Ishikawa (cell line): Measurements from ENCODE around the gene FGFBP2.
A peak's percentile ranks its signal among the peaks of the same experiment; 100 is the strongest.

Experiments used
- CEBPB ChIP-seq: IDR thresholded peaks from 2 replicates; pipeline ENCODE4 v1.6.1; 2012
- CREB1 ChIP-seq: IDR thresholded peaks from 2 replicates; pipeline ENCODE4 v1.6.1; 2012; ENCODE audit warnings: low read depth
- EGR1 ChIP-seq: IDR thresholded peaks from 2 replicates; pipeline ENCODE4 v1.6.1; 2012
- EP300 ChIP-seq: IDR thresholded peaks from 2 replicates; pipeline ENCODE4 v1.6.1; 2012; ENCODE audit warnings: borderline replicate concordance
- FOXM1 ChIP-seq: IDR thresholded peaks from 2 replicates; pipeline ENCODE4 v1.6.1; 2012; ENCODE audit warnings: low read depth, borderline replicate concordance
- NFIC ChIP-seq: IDR thresholded peaks from 2 replicates; pipeline ENCODE4 v1.6.1; 2012
- RAD21 ChIP-seq: IDR thresholded peaks from 2 replicates; pipeline ENCODE4 v1.6.1; 2012; ENCODE audit warnings: low read depth
- TAF1 ChIP-seq: IDR thresholded peaks from 2 replicates; pipeline ENCODE4 v1.6.1; 2012; ENCODE audit warnings: low read depth, mild to moderate bottlenecking
- TCF12 ChIP-seq: IDR thresholded peaks from 2 replicates; pipeline ENCODE4 v1.6.1; 2012; ENCODE audit warnings: low read depth
- TEAD4 ChIP-seq: IDR thresholded peaks from 2 replicates; pipeline ENCODE4 v1.6.1; 2012
- USF1 ChIP-seq: IDR thresholded peaks from 2 replicates; pipeline ENCODE4 v1.6.1; 2012
- YY1 ChIP-seq: IDR thresholded peaks from 2 replicates; pipeline ENCODE4 v1.6.1; 2012; ENCODE audit warnings: low read depth
- ZBTB7A ChIP-seq: IDR thresholded peaks from 2 replicates; pipeline ENCODE4 v1.6.1; 2012; ENCODE audit warnings: low read depth
- TF ChIP-seq, protein P1 (sequence below): IDR thresholded peaks from 2 replicates; pipeline ENCODE4 v1.6.1; 2012; ENCODE audit warnings: low read depth, mild to moderate bottlenecking
- TF ChIP-seq, protein P2 (sequence below): IDR thresholded peaks from 2 replicates; pipeline ENCODE4 v1.6.1; 2012

Gene FGFBP2

DNA sequence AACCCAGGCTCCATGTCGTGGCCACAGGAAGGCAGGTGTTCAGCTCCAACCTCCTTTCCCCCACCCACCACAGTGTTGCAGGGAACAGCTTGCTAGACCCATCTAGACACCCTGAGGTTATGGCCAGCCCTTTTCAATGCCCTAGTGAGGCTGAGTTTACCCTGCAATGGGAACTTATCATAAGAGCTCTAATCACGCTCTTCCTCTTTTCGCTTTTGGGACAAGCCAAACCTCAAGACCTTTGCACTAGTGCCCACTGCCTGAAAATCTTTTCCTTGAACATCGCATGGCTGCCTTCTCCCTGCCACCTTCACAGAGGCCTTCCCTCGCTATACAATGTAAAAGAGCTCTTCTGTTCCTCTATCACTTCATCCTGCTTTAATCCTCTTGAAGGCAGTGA, 2.4 kb upstream of the FGFBP2 start:
- TF ChIP-seq TAF1 (no peak), FOXM1 (no peak), YY1 (no peak), USF1 (no peak), RAD21 (no peak), TEAD4 (no peak), TCF12 (no peak), ZBTB7A (no peak), CREB1 (no peak), NFIC (no peak), EP300 (no peak), EGR1 (no peak), CEBPB (no peak)
- TF ChIP-seq, protein P1, sequence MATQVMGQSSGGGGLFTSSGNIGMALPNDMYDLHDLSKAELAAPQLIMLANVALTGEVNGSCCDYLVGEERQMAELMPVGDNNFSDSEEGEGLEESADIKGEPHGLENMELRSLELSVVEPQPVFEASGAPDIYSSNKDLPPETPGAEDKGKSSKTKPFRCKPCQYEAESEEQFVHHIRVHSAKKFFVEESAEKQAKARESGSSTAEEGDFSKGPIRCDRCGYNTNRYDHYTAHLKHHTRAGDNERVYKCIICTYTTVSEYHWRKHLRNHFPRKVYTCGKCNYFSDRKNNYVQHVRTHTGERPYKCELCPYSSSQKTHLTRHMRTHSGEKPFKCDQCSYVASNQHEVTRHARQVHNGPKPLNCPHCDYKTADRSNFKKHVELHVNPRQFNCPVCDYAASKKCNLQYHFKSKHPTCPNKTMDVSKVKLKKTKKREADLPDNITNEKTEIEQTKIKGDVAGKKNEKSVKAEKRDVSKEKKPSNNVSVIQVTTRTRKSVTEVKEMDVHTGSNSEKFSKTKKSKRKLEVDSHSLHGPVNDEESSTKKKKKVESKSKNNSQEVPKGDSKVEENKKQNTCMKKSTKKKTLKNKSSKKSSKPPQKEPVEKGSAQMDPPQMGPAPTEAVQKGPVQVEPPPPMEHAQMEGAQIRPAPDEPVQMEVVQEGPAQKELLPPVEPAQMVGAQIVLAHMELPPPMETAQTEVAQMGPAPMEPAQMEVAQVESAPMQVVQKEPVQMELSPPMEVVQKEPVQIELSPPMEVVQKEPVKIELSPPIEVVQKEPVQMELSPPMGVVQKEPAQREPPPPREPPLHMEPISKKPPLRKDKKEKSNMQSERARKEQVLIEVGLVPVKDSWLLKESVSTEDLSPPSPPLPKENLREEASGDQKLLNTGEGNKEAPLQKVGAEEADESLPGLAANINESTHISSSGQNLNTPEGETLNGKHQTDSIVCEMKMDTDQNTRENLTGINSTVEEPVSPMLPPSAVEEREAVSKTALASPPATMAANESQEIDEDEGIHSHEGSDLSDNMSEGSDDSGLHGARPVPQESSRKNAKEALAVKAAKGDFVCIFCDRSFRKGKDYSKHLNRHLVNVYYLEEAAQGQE, result no peak
- TF ChIP-seq, protein P2, sequence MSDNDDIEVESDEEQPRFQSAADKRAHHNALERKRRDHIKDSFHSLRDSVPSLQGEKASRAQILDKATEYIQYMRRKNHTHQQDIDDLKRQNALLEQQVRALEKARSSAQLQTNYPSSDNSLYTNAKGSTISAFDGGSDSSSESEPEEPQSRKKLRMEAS, result no peak

- peak; percentile 42 for TF ChIP-seq RAD21
- TF ChIP-seq CREB1, result no peak
Observed at GRCh38 chr4:15964159-15964558, 1.2 kb upstream of the FGFBP2 start.

GRCh38 chr4:15963576-15963975, 601 bp upstream of the FGFBP2 start:
- TF ChIP-seq FOXM1, result no peak
- TF ChIP-seq EP300, result no peak
- TF ChIP-seq, protein P1, result no peak
- no peak for TF ChIP-seq TCF12
- no peak for TF ChIP-seq USF1
- no peak for TF ChIP-seq EGR1

DNA sequence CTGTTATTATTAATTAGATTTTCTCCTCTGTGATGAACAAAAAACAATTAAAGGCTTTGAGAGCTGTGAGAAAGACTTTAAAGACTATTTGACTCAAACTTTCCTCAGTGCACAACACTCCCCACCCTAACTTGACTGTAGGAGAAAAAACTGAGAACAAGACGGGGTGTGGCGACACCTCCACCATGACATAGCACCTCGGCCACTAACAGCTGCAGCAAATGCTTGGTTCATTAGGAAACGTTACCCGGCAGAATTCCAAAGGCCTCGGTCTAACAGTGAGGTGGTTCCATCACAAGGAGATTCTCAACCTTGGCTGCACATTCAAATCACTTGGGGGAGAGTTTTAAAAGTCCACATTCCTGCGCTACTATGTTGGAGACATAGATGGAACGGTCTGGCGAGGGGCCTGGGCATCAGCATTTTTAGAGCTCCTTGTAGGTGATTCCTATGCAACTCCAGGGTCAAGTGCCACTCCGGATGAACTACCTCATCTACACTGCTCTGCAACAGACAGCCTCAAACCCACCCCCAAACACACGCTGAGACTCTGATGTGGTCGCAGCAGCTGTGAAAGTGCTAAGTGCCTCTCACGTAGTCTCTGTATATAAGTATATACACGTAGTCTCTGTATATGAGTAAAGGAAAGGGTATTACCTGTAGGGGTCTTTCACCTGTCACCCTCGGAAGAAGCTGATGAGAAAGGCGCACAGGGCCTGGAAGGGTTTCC, 1.0 kb downstream of the FGFBP2 start:
- TF ChIP-seq, protein P2, result no peak
- TF ChIP-seq EGR1 (no peak), YY1 (no peak), ZBTB7A (no peak), TAF1 (no peak), RAD21 (no peak), FOXM1 (no peak), EP300 (no peak), CEBPB (no peak), TCF12 (no peak), NFIC (no peak), TEAD4 (no peak), CREB1 (no peak), USF1 (no peak)
- TF ChIP-seq, protein P1, result no peak

GRCh38 chr4:15958562-15958961, 4.4 kb downstream of the FGFBP2 start:
- TF ChIP-seq EGR1 (no peak), ZBTB7A (no peak), FOXM1 (no peak), EP300 (no peak), TEAD4 (no peak), CREB1 (no peak), TCF12 (no peak), CEBPB (no peak), TAF1 (no peak)
- TF ChIP-seq, protein P1, result no peak
